LoVo (cell line): ENCODE results near the gene TARS3.
A peak's percentile ranks its signal among the peaks of the same experiment; 100 is the strongest.

Experiments used
- DNase-seq: peaks from one replicate; pipeline ENCODE4 v3.0.0-alpha.2; 2016; ENCODE audit warnings: low spot score

TARS3 gene

GRCh38 chr15:101623367-101624304 is 100.6 kb downstream of the TARS3 start:
- no peak for DNase-seq

GRCh38 chr15:101621961-101622360 is 102.3 kb downstream of the TARS3 start:
- no peak for DNase-seq

GRCh38 chr15:101620671-101621070 is 103.6 kb downstream of the TARS3 start:
- no peak for DNase-seq

GRCh38 chr15:101619615-101619865 is 104.7 kb downstream of the TARS3 start:
- DNase-seq, result no peak

- DNase-seq, result no peak
Observed at GRCh38 chr15:101618851-101619614, 105.2 kb downstream of the TARS3 start.

GRCh38 chr15:101618076-101618475 is 106.2 kb downstream of the TARS3 start:
- DNase-seq, result no peak

GRCh38 chr15:101617390-101617965 is 106.8 kb downstream of the TARS3 start:
- DNase-seq, result no peak

- peak; percentile 77 for DNase-seq
Observed at GRCh38 chr15:101615986-101616848, 108.1 kb downstream of the TARS3 start.

- DNase-seq, result no peak
Observed at GRCh38 chr15:101615414-101615985, 108.8 kb downstream of the TARS3 start.

GRCh38 chr15:101614761-101615160 is 109.5 kb downstream of the TARS3 start:
- no peak for DNase-seq

- no peak for DNase-seq
Observed at GRCh38 chr15:101614001-101614585, 110.2 kb downstream of the TARS3 start.

GRCh38 chr15:101613130-101614000 is 110.9 kb downstream of the TARS3 start:
- DNase-seq, result no peak

- no peak for DNase-seq
Observed at GRCh38 chr15:101612676-101613075, 111.6 kb downstream of the TARS3 start.

- no peak for DNase-seq
Observed at GRCh38 chr15:101611580-101612299, 112.5 kb downstream of the TARS3 start.

GRCh38 chr15:101611007-101611406 is 113.3 kb downstream of the TARS3 start:
- no peak for DNase-seq

GRCh38 chr15:101610611-101611000 is 113.7 kb downstream of the TARS3 start:
- DNase-seq, result no peak

- DNase-seq, result no peak
Observed at GRCh38 chr15:101609742-101610610, 114.3 kb downstream of the TARS3 start.

GRCh38 chr15:101608201-101608600 is 116.1 kb downstream of the TARS3 start:
- DNase-seq, result no peak

GRCh38 chr15:101607108-101607507 is 117.2 kb downstream of the TARS3 start:
- DNase-seq, result no peak
